Calu3 (cell line): ENCODE measurements around the gene C19orf73. TPM values are rescaled to one million over a fixed set of nuclear protein-coding genes. Genes with fewer than 3 reads are reported as not detected.

Experiments used
- Bru-seq: library from RNA; stranded (reverse); fragments of 400-500 nt; gene quantifications from one replicate; lab custom pipeline; 2021; lab: Mats Ljungman, UMichigan
- BruChase-seq, 2 experiments: library from RNA; stranded (reverse); fragments of 400-500 nt; gene quantifications; one replicate each; lab custom pipeline; 2021; lab: Mats Ljungman, UMichigan
- BruUV-seq: library from RNA; stranded (reverse); fragments of 400-500 nt; replicated peaks from 2 replicates; lab custom pipeline; 2021; lab: Mats Ljungman, UMichigan
- CTCF ChIA-PET: fragments of 300-600 bp; sonication (Branson Sonifier 250); formaldehyde crosslinking; loops from one replicate; lab custom pipeline; 2022; ENCODE audit warnings: antibody characterized with exemption; lab: Charles Lee
- DNase-seq: peaks from one replicate; pipeline ENCODE4 v3.0.0; 2022
- H3K27ac Mint-ChIP-seq: one replicate; pipeline ENCODE4 v1.8.0; 2022; ENCODE audit warnings: mixed read lengths; ENCODE audit not compliant: unreplicated experiment
- H3K27me3 Mint-ChIP-seq: one replicate; pipeline ENCODE4 v1.8.0; 2022; ENCODE audit warnings: mixed read lengths; ENCODE audit not compliant: unreplicated experiment
- H3K36me3 Mint-ChIP-seq: one replicate; pipeline ENCODE4 v1.8.0; 2022; ENCODE audit warnings: mild to moderate bottlenecking, moderate library complexity, mixed read lengths; ENCODE audit not compliant: insufficient read depth, unreplicated experiment
- H3K4me1 Mint-ChIP-seq: one replicate; pipeline ENCODE4 v1.8.0; 2022; ENCODE audit warnings: mild to moderate bottlenecking, low read depth, mixed read lengths; ENCODE audit not compliant: unreplicated experiment
- H3K4me3 Mint-ChIP-seq: one replicate; pipeline ENCODE4 v1.8.0; 2022; ENCODE audit warnings: mild to moderate bottlenecking, low read depth, moderate library complexity, mixed read lengths; ENCODE audit not compliant: unreplicated experiment
- H3K9me3 Mint-ChIP-seq: one replicate; pipeline ENCODE4 v1.8.0; 2022; ENCODE audit warnings: low read depth, mixed read lengths; ENCODE audit not compliant: unreplicated experiment
- CTCF ChIP-seq: fragments of 200-600 bp; IDR thresholded peaks from one replicate; pipeline ENCODE4 v1.8.0; 2022; ENCODE audit warnings: antibody characterized with exemption; ENCODE audit not compliant: unreplicated experiment
- intact Hi-C: fragments of 100-400 bp; cut with micrococcal nuclease; formaldehyde crosslinking; loops from one replicate; pipeline ENCODE4 v1.10.0; 2022; ENCODE audit not compliant: unreplicated experiment
- long read RNA-seq: library from polyadenylated mRNA; stranded (forward); transcript quantifications from one replicate; pipeline ENCODE4 v2.0.0, GENCODE V29; 2022
- total RNA-seq: library from RNA; stranded (reverse); gene quantifications from 2 replicates; pipeline ENCODE4 v1.2.3, GENCODE V29; 2022

The C19orf73 gene
- total RNA-seq (1.9 and 2.0 TPM in 2 replicates), Bru-seq, nascent RNA (percentile 39 among the genes with signal in this experiment), BruChase-seq, experiment 1, labeled RNA remaining after a 6-hour chase (percentile 38 among the genes with signal in this experiment), BruChase-seq, experiment 2, labeled RNA remaining after a 2-hour chase (percentile 55 among the genes with signal in this experiment)
- long read RNA-seq, transcript C19orf73-201 (1 exons, 744 nt), result major isoform, 10 of 10 reads
- long read RNA-seq, partial matches to known transcripts, result 0 of 10 reads
- long read RNA-seq, other reads (novel, unspliced or antisense), result 0 of 10 reads

DNA sequence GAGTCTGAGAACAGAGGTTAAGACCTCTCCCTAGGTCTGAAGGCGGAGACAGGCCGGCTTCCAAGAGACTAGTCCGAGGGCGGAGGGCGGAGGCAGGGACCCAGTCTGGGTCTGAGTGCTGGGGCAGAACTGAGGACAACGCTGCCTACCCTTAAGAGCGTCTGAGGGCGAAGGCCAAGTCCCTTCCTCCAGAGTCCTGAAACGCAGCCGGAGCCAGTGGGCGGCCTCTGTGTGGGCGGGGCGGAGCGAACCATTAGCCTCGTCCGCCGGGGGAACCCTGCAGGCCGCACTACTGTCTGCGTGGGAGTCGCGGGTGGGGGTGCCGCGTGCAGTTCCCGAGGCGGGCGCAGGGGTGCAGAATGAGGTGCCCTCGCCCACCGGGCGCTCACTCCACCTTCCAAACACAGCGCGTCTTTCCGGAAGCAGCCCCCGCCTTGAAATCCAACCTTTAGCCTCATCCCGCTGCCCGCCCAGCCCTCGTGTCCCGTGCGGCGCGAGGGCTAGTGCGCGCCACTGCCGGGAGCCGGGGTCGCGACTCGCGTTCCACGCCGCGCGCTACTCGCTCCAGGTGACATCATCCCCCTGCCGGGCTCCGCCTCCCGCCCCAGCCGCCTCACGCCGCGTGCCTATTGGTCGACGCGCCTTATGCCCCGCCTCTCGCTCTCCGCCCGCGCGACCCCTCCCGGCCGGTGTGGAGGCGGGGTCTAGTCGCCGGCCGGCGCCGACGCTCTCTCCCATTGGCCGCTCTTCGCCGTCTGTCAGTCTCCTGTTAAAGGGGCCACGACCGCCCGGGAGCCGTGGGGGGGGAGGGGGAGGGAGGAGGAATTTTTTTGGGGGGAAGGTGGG is at the start of gene C19orf73:
TSS of gene C19orf73 (minus strand) at position 579 of the 846 bp plus-strand sequence. CDS start at position 458, 121 bp downstream.
- Mint-ChIP-seq H3K9me3 (no peaks in the 10 kb centered on the region), H3K36me3 (peaks cover 47% of the 10 kb centered on the region), H3K27me3 (peaks cover 37% of the 10 kb centered on the region), H3K27ac (peak within 1 kb of the TSS; percentile 56), H3K4me3 (peak within 1 kb of the TSS; percentile 93), H3K4me1 (peaks cover 35% of the 10 kb centered on the region)
- intact Hi-C loops, result loop anchor here (5.0 kb wide), 1 partner anchor 89 kb away; no protein-coding TSS in a partner anchor
- peak; percentile 98 for DNase-seq
- TSS peak; percentile 94 for BruUV-seq
- CTCF ChIA-PET, result interaction anchor here (0.6 to 1.6 kb wide), 2 partner anchors 80 kb away, joined by 3 to 6 read pairs; no protein-coding TSS in a partner anchor
- peak; percentile 32 for TF ChIP-seq CTCF

GRCh38 chr19:49168421-49168820 is 49.5 kb upstream of the C19orf73 start:
- no TSS peak for BruUV-seq
- Mint-ChIP-seq H3K4me1 (peaks cover 17% of the 10 kb centered on the region), H3K36me3 (peaks cover 12% of the 10 kb centered on the region), H3K27me3 (no peaks in the 10 kb centered on the region), H3K27ac (no peak overlapping the region), H3K9me3 (no peaks in the 10 kb centered on the region), H3K4me3 (no peak overlapping the region)
- intact Hi-C loops, result no loop called here
- CTCF ChIA-PET, result interaction anchor here (0.6 kb wide), 1 partner anchor 71 kb away, joined by 4 read pairs; no protein-coding TSS in a partner anchor
- no peak for TF ChIP-seq CTCF
- no peak for DNase-seq

GRCh38 chr19:49167857-49168409 is 49.0 kb upstream of the C19orf73 start:
- Mint-ChIP-seq H3K4me3 (no peak overlapping the region), H3K27me3 (no peaks in the 10 kb centered on the region), H3K9me3 (no peaks in the 10 kb centered on the region), H3K36me3 (peaks cover 12% of the 10 kb centered on the region), H3K4me1 (peaks cover 17% of the 10 kb centered on the region), H3K27ac (no peak overlapping the region)
- CTCF ChIA-PET, result no interaction called here
- DNase-seq, result no peak
- no TSS peak for BruUV-seq
- intact Hi-C loops, result no loop called here
- no peak for TF ChIP-seq CTCF

GRCh38 chr19:49165865-49166301 is 46.9 kb upstream of the C19orf73 start:
- Mint-ChIP-seq H3K27me3 (no peaks in the 10 kb centered on the region), H3K4me3 (no peak overlapping the region), H3K4me1 (peaks cover 17% of the 10 kb centered on the region), H3K36me3 (peaks cover 14% of the 10 kb centered on the region), H3K9me3 (no peaks in the 10 kb centered on the region), H3K27ac (no peak overlapping the region)
- no peak for TF ChIP-seq CTCF
- no peak for DNase-seq
- BruUV-seq, result no TSS peak
- CTCF ChIA-PET, result interaction anchor here (0.6 kb wide), 1 partner anchor 33 kb away, joined by 3 read pairs; no protein-coding TSS in a partner anchor
- intact Hi-C loops, result no loop called here
